Liver (tissue), 9 donors: Measurements from ENCODE around the gene ANO4. TPM values are rescaled to one million over a fixed set of nuclear protein-coding genes. Genes with fewer than 3 reads are reported as not detected.

Experiments
- DNase-seq: peaks from one replicate; pipeline ENCODE4 v3.0.0-alpha.2; 2017; ENCODE audit warnings: low spot score
- H3K27ac ChIP-seq, 2 donors: one replicate each; pipeline ENCODE4 v1.7.0; 2013; ENCODE audit warnings: inconsistent platforms in 2 of 2, low read length in 2 of 2, control low read depth in 1 of 2, low read depth in 1 of 2, mild to moderate bottlenecking in 1 of 2
- H3K27me3 ChIP-seq, 4 donors: one replicate each; pipeline versions ENCODE4 v1.6.1 to v1.7.0; 2013; ENCODE audit warnings: low read length in 3 of 4, inconsistent platforms in 1 of 4, mild to moderate bottlenecking in 1 of 4, moderate library complexity in 1 of 4; ENCODE audit not compliant: control insufficient read depth in 4 of 4, insufficient read depth in 4 of 4
- H3K36me3 ChIP-seq, 4 donors: one replicate each; pipeline versions ENCODE4 v1.6.1 to v1.7.0; 2013; ENCODE audit warnings: low read length in 3 of 4, mild to moderate bottlenecking in 3 of 4, low read depth in 1 of 4, moderate library complexity in 1 of 4; ENCODE audit not compliant: control insufficient read depth in 4 of 4, insufficient read depth in 3 of 4
- H3K4me1 ChIP-seq, 4 donors: one replicate each; pipeline versions ENCODE4 v1.6.1 to v1.7.0; 2013; ENCODE audit warnings: low read length in 3 of 4, mild to moderate bottlenecking in 3 of 4, moderate library complexity in 1 of 4; ENCODE audit not compliant: control insufficient read depth in 4 of 4, insufficient read depth in 4 of 4
- H3K4me3 ChIP-seq, 3 donors: one replicate each; pipeline versions ENCODE4 v1.6.1 to v1.7.0; 2013; ENCODE audit warnings: low read length in 3 of 3, control low read depth in 1 of 3, low read depth in 1 of 3, mild to moderate bottlenecking in 1 of 3
- H3K9ac ChIP-seq, 2 donors: one replicate each; pipeline ENCODE4 v1.7.0; 2013; ENCODE audit warnings: low read length in 2 of 2, mild to moderate bottlenecking in 2 of 2, moderate library complexity in 2 of 2, control low read depth in 1 of 2, low read depth in 1 of 2
- H3K9me3 ChIP-seq, 4 donors: one replicate each; pipeline versions ENCODE4 v1.6.1 to v1.7.0; 2013; ENCODE audit warnings: low read length in 3 of 4; ENCODE audit not compliant: control insufficient read depth in 4 of 4
- ATF3 ChIP-seq: IDR thresholded peaks from 2 replicates; pipeline ENCODE4 v1.6.1; 2016; ENCODE audit warnings: antibody characterized with exemption
- EGR1 ChIP-seq, 2 donors: IDR thresholded peaks; 2 replicates each; pipeline ENCODE4 v1.6.1; 2016 to 2018; ENCODE audit warnings: antibody characterized with exemption in 2 of 2, low read depth in 2 of 2
- FOXA1 ChIP-seq: IDR thresholded peaks from 2 replicates; pipeline ENCODE4 v1.6.1; 2016; ENCODE audit warnings: antibody characterized with exemption
- FOXA2 ChIP-seq: IDR thresholded peaks from 2 replicates; pipeline ENCODE4 v1.6.1; 2016; ENCODE audit warnings: antibody characterized with exemption
- GABPA ChIP-seq, 2 donors: IDR thresholded peaks in 1 of 2; conservative IDR thresholded peaks in 1 of 2; 2 replicates each; pipeline ENCODE4 v1.6.1; 2016; ENCODE audit warnings: antibody characterized with exemption in 2 of 2, mild to moderate bottlenecking in 1 of 2, moderate library complexity in 1 of 2
- HNF4A ChIP-seq, 2 donors: conservative IDR thresholded peaks; 2 replicates each; pipeline ENCODE4 v1.6.1; 2016; ENCODE audit warnings: antibody characterized with exemption in 2 of 2, mild to moderate bottlenecking in 2 of 2
- HNF4G ChIP-seq: IDR thresholded peaks from 2 replicates; pipeline ENCODE4 v1.6.1; 2016; ENCODE audit warnings: antibody characterized with exemption
- JUND ChIP-seq, 2 donors: IDR thresholded peaks; 2 replicates each; pipeline ENCODE4 v1.6.1; 2016; ENCODE audit warnings: antibody characterized with exemption in 2 of 2
- NR2F2 ChIP-seq: IDR thresholded peaks from 2 replicates; pipeline ENCODE4 v1.6.1; 2016; ENCODE audit warnings: antibody characterized with exemption
- RAD21 ChIP-seq, 2 donors: IDR thresholded peaks; 2 replicates each; pipeline ENCODE4 v1.6.1; 2016; ENCODE audit warnings: antibody characterized with exemption in 2 of 2, mild to moderate bottlenecking in 2 of 2
- RXRA ChIP-seq, 2 donors: IDR thresholded peaks; 2 replicates each; pipeline ENCODE4 v1.6.1; 2017 to 2018; ENCODE audit warnings: antibody characterized with exemption in 2 of 2, mild to moderate bottlenecking in 1 of 2
- SP1 ChIP-seq: IDR thresholded peaks from 2 replicates; pipeline ENCODE4 v1.6.1; 2018; ENCODE audit warnings: antibody characterized with exemption, mild to moderate bottlenecking
- TAF1 ChIP-seq: conservative IDR thresholded peaks from 2 replicates; pipeline ENCODE4 v1.6.1; 2016; ENCODE audit warnings: antibody characterized with exemption, mild to moderate bottlenecking
- YY1 ChIP-seq: IDR thresholded peaks from 2 replicates; pipeline ENCODE4 v1.6.1; 2016; ENCODE audit warnings: antibody characterized with exemption, mild to moderate bottlenecking
- WGBS: extraction: QIAGEN DNeasy Blood & Tissue Kit; methylation state at CpG from one replicate; pipeline ENCODE4 v1.1.7; 2013; 5-methylcytosine and 5-hydroxymethylcytosine counted together
- polyA plus RNA-seq, 2 donors: library from polyadenylated mRNA; stranded (reverse) in 1 of 2; unstranded in 1 of 2; fragments of 200-250 nt in 1 of 2; fragments of >200 nt in 1 of 2; fragmentation: Nextera tagmentation in 1 of 2; extraction: Ambion mirVana in 1 of 2; gene quantifications; one replicate each; pipeline versions ENCODE4 v1.2.1 to v1.2.3, GENCODE V29; 2013 to 2015
- total RNA-seq, 2 donors: library from RNA; depleted of rRNA; stranded (reverse); fragments of >200 nt; gene quantifications; one replicate each; pipeline ENCODE4 v1.2.3, GENCODE V29; 2014
- TF ChIP-seq, protein P1 (sequence below): IDR thresholded peaks from 2 replicates; pipeline ENCODE4 v1.6.1; 2016; ENCODE audit warnings: antibody characterized with exemption
- TF ChIP-seq, protein P2 (sequence below): IDR thresholded peaks from 2 replicates; pipeline ENCODE4 v1.6.1; 2016; ENCODE audit warnings: antibody characterized with exemption, mild to moderate bottlenecking
- TF ChIP-seq, protein P3 (sequence below): fragments of 150-350 bp; IDR thresholded peaks from 2 replicates; pipeline ENCODE4 v1.5.1; 2017; ENCODE audit warnings: improper control_type of control experiment, low read depth, low read length; ENCODE audit not compliant: missing input control
- TF ChIP-seq, protein P4 (sequence below): IDR thresholded peaks from 2 replicates; pipeline ENCODE4 v1.6.1; 2016; ENCODE audit warnings: antibody characterized with exemption
- donor health status: healthy.
- donor health status: healthy.
- donor health status: healthy.
- donor health status: healthy.
- donor health status: healthy.

ANO4 gene
- total and polyA plus RNA-seq, 4 donors, result 0.08 to 2.2 (median 0.17) TPM; not detected in 1

- TF ChIP-seq FOXA2 (no peak), JUND (IDR thresholded peaks at IDR 0.05) (no peak), RXRA (IDR thresholded peaks at IDR 0.05) (no peak), HNF4G (no peak), YY1 (no peak), GABPA (IDR thresholded peaks at IDR 0.05 in 1 of 2, conservative IDR thresholded peaks at IDR 0.05 in 1 of 2) (no peak), EGR1 (IDR thresholded peaks at IDR 0.05; ENCODE audit: low read depth in 2 of 2) (no peak), RAD21 (IDR thresholded peaks at IDR 0.05) (no peak), ATF3 (no peak), SP1 (no peak), FOXA1 (no peak), TAF1 (no peak), HNF4A (conservative IDR thresholded peaks at IDR 0.05) (no peak), NR2F2 (no peak)
- TF ChIP-seq, protein P1, sequence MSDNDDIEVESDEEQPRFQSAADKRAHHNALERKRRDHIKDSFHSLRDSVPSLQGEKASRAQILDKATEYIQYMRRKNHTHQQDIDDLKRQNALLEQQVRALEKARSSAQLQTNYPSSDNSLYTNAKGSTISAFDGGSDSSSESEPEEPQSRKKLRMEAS, result no peak
- TF ChIP-seq, protein P2, sequence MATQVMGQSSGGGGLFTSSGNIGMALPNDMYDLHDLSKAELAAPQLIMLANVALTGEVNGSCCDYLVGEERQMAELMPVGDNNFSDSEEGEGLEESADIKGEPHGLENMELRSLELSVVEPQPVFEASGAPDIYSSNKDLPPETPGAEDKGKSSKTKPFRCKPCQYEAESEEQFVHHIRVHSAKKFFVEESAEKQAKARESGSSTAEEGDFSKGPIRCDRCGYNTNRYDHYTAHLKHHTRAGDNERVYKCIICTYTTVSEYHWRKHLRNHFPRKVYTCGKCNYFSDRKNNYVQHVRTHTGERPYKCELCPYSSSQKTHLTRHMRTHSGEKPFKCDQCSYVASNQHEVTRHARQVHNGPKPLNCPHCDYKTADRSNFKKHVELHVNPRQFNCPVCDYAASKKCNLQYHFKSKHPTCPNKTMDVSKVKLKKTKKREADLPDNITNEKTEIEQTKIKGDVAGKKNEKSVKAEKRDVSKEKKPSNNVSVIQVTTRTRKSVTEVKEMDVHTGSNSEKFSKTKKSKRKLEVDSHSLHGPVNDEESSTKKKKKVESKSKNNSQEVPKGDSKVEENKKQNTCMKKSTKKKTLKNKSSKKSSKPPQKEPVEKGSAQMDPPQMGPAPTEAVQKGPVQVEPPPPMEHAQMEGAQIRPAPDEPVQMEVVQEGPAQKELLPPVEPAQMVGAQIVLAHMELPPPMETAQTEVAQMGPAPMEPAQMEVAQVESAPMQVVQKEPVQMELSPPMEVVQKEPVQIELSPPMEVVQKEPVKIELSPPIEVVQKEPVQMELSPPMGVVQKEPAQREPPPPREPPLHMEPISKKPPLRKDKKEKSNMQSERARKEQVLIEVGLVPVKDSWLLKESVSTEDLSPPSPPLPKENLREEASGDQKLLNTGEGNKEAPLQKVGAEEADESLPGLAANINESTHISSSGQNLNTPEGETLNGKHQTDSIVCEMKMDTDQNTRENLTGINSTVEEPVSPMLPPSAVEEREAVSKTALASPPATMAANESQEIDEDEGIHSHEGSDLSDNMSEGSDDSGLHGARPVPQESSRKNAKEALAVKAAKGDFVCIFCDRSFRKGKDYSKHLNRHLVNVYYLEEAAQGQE, result no peak
- TF ChIP-seq, protein P3, sequence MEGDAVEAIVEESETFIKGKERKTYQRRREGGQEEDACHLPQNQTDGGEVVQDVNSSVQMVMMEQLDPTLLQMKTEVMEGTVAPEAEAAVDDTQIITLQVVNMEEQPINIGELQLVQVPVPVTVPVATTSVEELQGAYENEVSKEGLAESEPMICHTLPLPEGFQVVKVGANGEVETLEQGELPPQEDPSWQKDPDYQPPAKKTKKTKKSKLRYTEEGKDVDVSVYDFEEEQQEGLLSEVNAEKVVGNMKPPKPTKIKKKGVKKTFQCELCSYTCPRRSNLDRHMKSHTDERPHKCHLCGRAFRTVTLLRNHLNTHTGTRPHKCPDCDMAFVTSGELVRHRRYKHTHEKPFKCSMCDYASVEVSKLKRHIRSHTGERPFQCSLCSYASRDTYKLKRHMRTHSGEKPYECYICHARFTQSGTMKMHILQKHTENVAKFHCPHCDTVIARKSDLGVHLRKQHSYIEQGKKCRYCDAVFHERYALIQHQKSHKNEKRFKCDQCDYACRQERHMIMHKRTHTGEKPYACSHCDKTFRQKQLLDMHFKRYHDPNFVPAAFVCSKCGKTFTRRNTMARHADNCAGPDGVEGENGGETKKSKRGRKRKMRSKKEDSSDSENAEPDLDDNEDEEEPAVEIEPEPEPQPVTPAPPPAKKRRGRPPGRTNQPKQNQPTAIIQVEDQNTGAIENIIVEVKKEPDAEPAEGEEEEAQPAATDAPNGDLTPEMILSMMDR, result no peak
- TF ChIP-seq, protein P4, sequence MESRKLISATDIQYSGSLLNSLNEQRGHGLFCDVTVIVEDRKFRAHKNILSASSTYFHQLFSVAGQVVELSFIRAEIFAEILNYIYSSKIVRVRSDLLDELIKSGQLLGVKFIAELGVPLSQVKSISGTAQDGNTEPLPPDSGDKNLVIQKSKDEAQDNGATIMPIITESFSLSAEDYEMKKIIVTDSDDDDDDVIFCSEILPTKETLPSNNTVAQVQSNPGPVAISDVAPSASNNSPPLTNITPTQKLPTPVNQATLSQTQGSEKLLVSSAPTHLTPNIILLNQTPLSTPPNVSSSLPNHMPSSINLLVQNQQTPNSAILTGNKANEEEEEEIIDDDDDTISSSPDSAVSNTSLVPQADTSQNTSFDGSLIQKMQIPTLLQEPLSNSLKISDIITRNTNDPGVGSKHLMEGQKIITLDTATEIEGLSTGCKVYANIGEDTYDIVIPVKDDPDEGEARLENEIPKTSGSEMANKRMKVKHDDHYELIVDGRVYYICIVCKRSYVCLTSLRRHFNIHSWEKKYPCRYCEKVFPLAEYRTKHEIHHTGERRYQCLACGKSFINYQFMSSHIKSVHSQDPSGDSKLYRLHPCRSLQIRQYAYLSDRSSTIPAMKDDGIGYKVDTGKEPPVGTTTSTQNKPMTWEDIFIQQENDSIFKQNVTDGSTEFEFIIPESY, result no peak
- Histone ChIP-seq H3K27me3 (no peaks in the 10 kb centered on the region), H3K4me1 (no peaks in the 10 kb centered on the region), H3K27ac (no peak overlapping the region), H3K9ac (no peak overlapping the region), H3K4me3 (no peak overlapping the region), H3K9me3 (no peaks in the 10 kb centered on the region), H3K36me3 (no peaks in the 10 kb centered on the region)
- no peak for DNase-seq
- 81% methylated on average over 1 of the region's 1 CpG for WGBS
These were observed 106.7 kb downstream of the ANO4 start for GRCh38 chr12:100901266-100901665.
